ENCODE data around the gene KRTCAP2. TPM values are rescaled to one million over a fixed set of nuclear protein-coding genes. Genes with fewer than 3 reads are reported as not detected.

KRTCAP2 gene
- polyA plus RNA-seq, 1 of the 3 experiments (the other 2 are of a cell fraction) = 238 TPM

GRCh38 chr1:155171836-155172731 lies 1.0 kb downstream of the KRTCAP2 start:
- Histone ChIP-seq H3K4me3 (ENCODE audit: low read depth in 2 of 2, low read length in 1 of 2) (peak overlapping the region; percentile 75 to 93), H3K4me2 (peak overlapping the region; percentile 94), H3F3A (replicated peaks; ENCODE audit: insufficient read depth) (peaks cover 51% of the 10 kb centered on the region), H3K79me2 (ENCODE audit: insufficient read depth) (peaks cover 41% of the 10 kb centered on the region), H3K27ac (ENCODE audit: low read depth in 2 of 2, low read length in 1 of 2) (peak overlapping the region; percentile 92; a peak in 3 of 4 replicates), H3K9me3 (no peaks in the 10 kb centered on the region), H3K36me3 (replicated peaks in 1 of 2; ENCODE audit: control insufficient read depth in 1 of 2, insufficient read depth in 2 of 2, low read length in 1 of 2) (peaks cover 19 to 23% of the 10 kb centered on the region in 2 experiments), H4K20me1 (ENCODE audit: insufficient read depth) (no peaks in the 10 kb centered on the region), H3K4me1 (ENCODE audit: control insufficient read depth in 1 of 2, insufficient read depth in 2 of 2, low read depth in 1 of 2, low read length in 1 of 2) (peaks cover 0 to 38% of the 10 kb centered on the region in 2 experiments; a peak in 3 of 4 replicates), H3K27me3 (ENCODE audit: insufficient read depth) (no peaks in the 10 kb centered on the region), H3K9ac (peak overlapping the region; percentile 96), H3K9me2 (no peaks in the 10 kb centered on the region), H2AFZ (ENCODE audit: low read depth) (peak overlapping the region; percentile 80)
- TF ChIP-seq FOXM1 (IDR thresholded peaks at IDR 0.05; ENCODE audit: low read depth) = no peak
- 0 out of 2 replicates have a peak, but pooled peaks have one; percentile 32 for TF ChIP-seq MAX (IDR thresholded peaks at IDR 0.05; ENCODE audit: low read depth)
- WGBS (ENCODE audit: low lambda C conversion rate) = 36% methylated on average over 8 of the region's 8 CpGs
- ChIA-PET CTCF (interaction anchor here (0.7 to 14.8 kb wide), 30 partner anchors 7 to 403 kb away, joined by 3 to 496 read pairs (median 5); partner anchors contain the start of genes EFNA1, MTX1, SCAMP3 and THBS3), POLR2A (interaction anchor here (0.7 to 1.6 kb wide), 5 partner anchors 22 to 121 kb away, joined by 3 to 12 read pairs (median 5); partner anchors contain the start of genes ADAM15 and CLK2)
- no peak for DNase-seq

GRCh38 chr1:155170806-155171205 lies 2.3 kb downstream of the KRTCAP2 start:
- Histone ChIP-seq H3K9ac (no peak overlapping the region), H3K27ac (ENCODE audit: low read depth in 2 of 2, low read length in 1 of 2) (no peak overlapping the region), H3K79me2 (ENCODE audit: insufficient read depth) (peaks cover 41% of the 10 kb centered on the region), H3K4me3 (ENCODE audit: low read depth in 2 of 2, low read length in 1 of 2) (no peak overlapping the region), H3F3A (replicated peaks; ENCODE audit: insufficient read depth) (peaks cover 45% of the 10 kb centered on the region), H3K36me3 (replicated peaks in 1 of 2; ENCODE audit: control insufficient read depth in 1 of 2, insufficient read depth in 2 of 2, low read length in 1 of 2) (peaks cover 16% of the 10 kb centered on the region in 2 experiments), H3K9me2 (no peaks in the 10 kb centered on the region), H3K9me3 (no peaks in the 10 kb centered on the region), H4K20me1 (ENCODE audit: insufficient read depth) (no peaks in the 10 kb centered on the region), H3K4me1 (ENCODE audit: control insufficient read depth in 1 of 2, insufficient read depth in 2 of 2, low read depth in 1 of 2, low read length in 1 of 2) (peaks cover 0 to 28% of the 10 kb centered on the region in 2 experiments; a peak in 3 of 4 replicates), H3K27me3 (ENCODE audit: insufficient read depth) (no peaks in the 10 kb centered on the region), H2AFZ (ENCODE audit: low read depth) (no peak overlapping the region), H3K4me2 (peak overlapping the region; percentile 94; the same call in 1 of the 2 replicates)
- TF ChIP-seq EP300 (IDR thresholded peaks at IDR 0.05; ENCODE audit: borderline replicate concordance in 1 of 2, low read depth in 1 of 2, low read length in 1 of 2) = no peak
- no peak for TF ChIP-seq ELF1 (IDR thresholded peaks at IDR 0.05)
- no peak for TF ChIP-seq GABPA (IDR thresholded peaks at IDR 0.05; ENCODE audit: low read depth)
- no peak for TF ChIP-seq FOXM1 (IDR thresholded peaks at IDR 0.05; ENCODE audit: low read depth)
- TF ChIP-seq FOXJ3 (CRISPR knock-in tag; IDR thresholded peaks at IDR 0.05) = no peak
- TF ChIP-seq POLR2AphosphoS5 (IDR thresholded peaks at IDR 0.05; ENCODE audit: low read depth, low read length) = no peak
- no peak for TF ChIP-seq SIN3A (IDR thresholded peaks at IDR 0.05; ENCODE audit: borderline replicate concordance, low read depth, low read length)
- TF ChIP-seq MAX (IDR thresholded peaks at IDR 0.05; ENCODE audit: low read depth) = no peak
- TF ChIP-seq USF1 (IDR thresholded peaks at IDR 0.05; ENCODE audit: borderline replicate concordance, low read depth) = no peak
- TF ChIP-seq SMC3 (IDR thresholded peaks at IDR 0.05; ENCODE audit: low read depth, low read length) = no peak
- TF ChIP-seq TEAD4 (IDR thresholded peaks at IDR 0.05; ENCODE audit: borderline replicate concordance, insufficient read depth) = no peak
- TF ChIP-seq CHD2 (IDR thresholded peaks at IDR 0.05; ENCODE audit: low read length, partially characterized antibody) = no peak
- TF ChIP-seq RXRA (IDR thresholded peaks at IDR 0.05; ENCODE audit: borderline replicate concordance, low read depth) = no peak
- no peak for TF ChIP-seq RFX5 (IDR thresholded peaks at IDR 0.05; ENCODE audit: low read length)
- TF ChIP-seq IRF3 (IDR thresholded peaks at IDR 0.05; ENCODE audit: low read depth, low read length) = no peak
- TF ChIP-seq REST (IDR thresholded peaks at IDR 0.05; ENCODE audit: low read depth, low read length) = no peak
- 97% methylated on average over 7 of the region's 7 CpGs for WGBS (ENCODE audit: low lambda C conversion rate)
- CTCF ChIA-PET = interaction anchor here (0.6 to 14.8 kb wide), 8 partner anchors 9 to 550 kb away, joined by 3 to 496 read pairs (median 4); no protein-coding TSS in a partner anchor
- POLR2A ChIA-PET = interaction anchor here (0.8 kb wide), 1 partner anchor 85 kb away, joined by 3 read pairs; no protein-coding TSS in a partner anchor
- no peak for DNase-seq
